HCT116 (cell line): ENCODE results near the gene MICAL1. TPM values are rescaled to one million over a fixed set of nuclear protein-coding genes. Genes with fewer than 3 reads are reported as not detected.
A peak's percentile ranks its signal among the peaks of the same experiment; 100 is the strongest.

Experiments
- ATAC-seq: fragments of 200-7000 bp; cut with Tn5 transposase; 2 replicates; pipeline ENCODE4 v1.9.1; 2020; ENCODE audit warnings: mild to moderate bottlenecking, moderate library complexity
- BruUV-seq: library from RNA; stranded (reverse); fragments of 400-500 nt; replicated peaks from 2 replicates; lab custom pipeline; 2021; lab: Mats Ljungman, UMichigan
- CTCF ChIA-PET: fragments of 300-600 bp; sonication (Branson Sonifier 250); formaldehyde crosslinking; loops from one replicate; lab custom pipeline; 2021; ENCODE audit warnings: antibody characterized with exemption; lab: Charles Lee
- POLR2A ChIA-PET: fragments of 300-600, 350-600 bp; sonication (Branson Sonifier 250); formaldehyde crosslinking; loops from one replicate; lab custom pipeline; 2021; ENCODE audit warnings: antibody characterized with exemption; lab: Charles Lee
- RAD21 ChIA-PET, 2 experiments: fragments of 300-600 bp; sonication (Branson Sonifier 250); formaldehyde crosslinking; loops; one replicate each; lab custom pipeline; 2023; ENCODE audit warnings: low total read pairs in 2 of 2; ENCODE audit not compliant: uncharacterized antibody in 2 of 2, unreplicated experiment in 2 of 2, low non-redundant PET in 1 of 2; lab: Charles Lee
- DNase-seq: peaks from one replicate; pipeline ENCODE4 v3.0.0-alpha.2; 2010; ENCODE audit warnings: low read depth, low spot score
- H2AFZ ChIP-seq: fragments of 200-600 bp; shearing (Covaris generic), sonication (generic); 2 replicates; pipeline ENCODE4 v1.6.1; 2017; ENCODE audit warnings: low read depth, mixed run types, mixed read lengths, antibody characterized with exemption, low read length; ENCODE audit not compliant: poor library complexity, severe bottlenecking
- H3K27ac ChIP-seq: 2 replicates; pipeline ENCODE4 v1.5.1; 2012; ENCODE audit warnings: low read depth, low read length
- H3K27me3 ChIP-seq: fragments of 200-600 bp; sonication (generic); 2 replicates; pipeline ENCODE4 v1.6.1; 2016; ENCODE audit warnings: mixed run types, low read length, mixed read lengths; ENCODE audit not compliant: insufficient read depth
- H3K36me3 ChIP-seq, 2 experiments: fragments of 200-500 bp in 1 of 2; fragments of 200-600 bp in 1 of 2; sonication (Bioruptor generic) in 1 of 2; sonication (generic) in 1 of 2; 2 replicates each; pipeline versions ENCODE4 v1.5.1 to v1.6.1; 2014 to 2016; ENCODE audit warnings: low read length in 2 of 2, inconsistent platforms in 1 of 2, mixed read lengths in 1 of 2, mixed run types in 1 of 2; ENCODE audit not compliant: insufficient read depth in 2 of 2, control insufficient read depth in 1 of 2
- H3K4me1 ChIP-seq, 2 experiments: fragments of 200-600 bp in 1 of 2; sonication (generic) in 1 of 2; 2 replicates each; pipeline versions ENCODE4 v1.5.1 to v1.6.1; 2012 to 2017; ENCODE audit warnings: low read length in 2 of 2, inconsistent platforms in 1 of 2, mild to moderate bottlenecking in 1 of 2, mixed read lengths in 1 of 2, mixed run types in 1 of 2, moderate library complexity in 1 of 2; ENCODE audit not compliant: insufficient read depth in 2 of 2, control insufficient read depth in 1 of 2
- H3K4me2 ChIP-seq: fragments of 200-600 bp; sonication (generic); 2 replicates; pipeline ENCODE4 v1.6.1; 2017; ENCODE audit warnings: mixed run types, low read length, mixed read lengths
- H3K4me3 ChIP-seq, 2 experiments: fragments of 200-600 bp in 1 of 2; sonication (generic) in 1 of 2; replicated peaks in 1 of 2; 2 replicates each; pipeline ENCODE4 v1.5.1; 2011 to 2016; ENCODE audit warnings: low read length in 2 of 2, control low read depth in 1 of 2, low read depth in 1 of 2, mild to moderate bottlenecking in 1 of 2, mixed read lengths in 1 of 2, mixed run types in 1 of 2
- H3K79me2 ChIP-seq: fragments of 200-600 bp; sonication (generic); 2 replicates; pipeline ENCODE4 v1.6.1; 2017; ENCODE audit warnings: mild to moderate bottlenecking, mixed run types, low read length, moderate library complexity, mixed read lengths; ENCODE audit not compliant: insufficient read depth
- H3K9ac ChIP-seq: fragments of 200-600 bp; sonication (generic); 2 replicates; pipeline ENCODE4 v1.6.1; 2016; ENCODE audit warnings: low read length, mixed read lengths
- H3K9me2 ChIP-seq: fragments of 200-600 bp; sonication (generic), shearing (Covaris generic); 2 replicates; pipeline ENCODE4 v1.6.1; 2017; ENCODE audit warnings: mixed run types, mild to moderate bottlenecking, moderate library complexity; ENCODE audit not compliant: insufficient read depth
- H3K9me3 ChIP-seq, 2 experiments: fragments of 200-500 bp in 1 of 2; fragments of 200-600 bp in 1 of 2; sonication (Bioruptor generic) in 1 of 2; sonication (generic) in 1 of 2; 2 replicates each; pipeline ENCODE4 v1.6.1; 2014 to 2017; ENCODE audit warnings: low read length in 2 of 2, mixed read lengths in 2 of 2, inconsistent platforms in 1 of 2, low read depth in 1 of 2, mild to moderate bottlenecking in 1 of 2, mixed run types in 1 of 2, moderate library complexity in 1 of 2; ENCODE audit not compliant: control insufficient read depth in 1 of 2, insufficient read depth in 1 of 2
- H4K20me1 ChIP-seq: fragments of 200-600 bp; sonication (generic), shearing (Covaris generic); 2 replicates; pipeline ENCODE4 v1.6.1; 2017; ENCODE audit warnings: mixed run types, mild to moderate bottlenecking, moderate library complexity; ENCODE audit not compliant: insufficient read depth
- EGR1 ChIP-seq: IDR thresholded peaks from 2 replicates; pipeline ENCODE4 v1.6.1; 2012; ENCODE audit warnings: low read depth
- ELF1 ChIP-seq: IDR thresholded peaks from 2 replicates; pipeline ENCODE4 v1.6.1; 2012; ENCODE audit warnings: low read depth, borderline replicate concordance
- EZH2 ChIP-seq: fragments of 200-600 bp; sonication (generic); IDR thresholded peaks from 2 replicates; pipeline ENCODE4 v1.6.1; 2017; ENCODE audit warnings: antibody characterized with exemption, mixed run types
- MAX ChIP-seq: IDR thresholded peaks from 2 replicates; pipeline ENCODE4 v1.6.1; 2012
- POLR2A ChIP-seq: IDR thresholded peaks from 2 replicates; pipeline ENCODE4 v1.7.0; 2011; ENCODE audit warnings: borderline replicate concordance; ENCODE audit not compliant: insufficient read depth, insufficient read length; ENCODE audit errors: extremely low read depth
- POLR2AphosphoS5 ChIP-seq: IDR thresholded peaks from 2 replicates; pipeline ENCODE4 v1.6.1; 2011; ENCODE audit warnings: mild to moderate bottlenecking, low read depth, low read length, moderate library complexity
- RAD21 ChIP-seq: IDR thresholded peaks from 2 replicates; pipeline ENCODE4 v1.6.1; 2012; ENCODE audit warnings: low read depth, mild to moderate bottlenecking
- SIN3A ChIP-seq: IDR thresholded peaks from 2 replicates; pipeline ENCODE4 v1.6.1; 2012; ENCODE audit warnings: low read depth
- SRF ChIP-seq: IDR thresholded peaks from 2 replicates; pipeline ENCODE4 v1.6.1; 2012; ENCODE audit warnings: low read depth
- YY1 ChIP-seq: IDR thresholded peaks from 2 replicates; pipeline ENCODE4 v1.6.1; 2011; ENCODE audit warnings: low read length, low read depth, moderate library complexity, mild to moderate bottlenecking; ENCODE audit not compliant: insufficient replicate concordance; ENCODE audit errors: extremely low read depth
- ZBTB33 ChIP-seq: IDR thresholded peaks from 2 replicates; pipeline ENCODE4 v1.6.1; 2011; ENCODE audit warnings: mild to moderate bottlenecking, low read length, moderate library complexity; ENCODE audit not compliant: insufficient replicate concordance; ENCODE audit errors: extremely low read depth
- ZFX ChIP-seq: fragments of 450-650 bp; IDR thresholded peaks from 2 replicates; pipeline ENCODE4 v1.6.1; 2017
- intact Hi-C: fragments of 100-400 bp; cut with micrococcal nuclease; formaldehyde crosslinking; loops from 2 replicates; pipeline ENCODE4 v1.10.0; 2022
- total RNA-seq: library from RNA; stranded (reverse); gene quantifications from one replicate; pipeline ENCODE4 v1.2.1, GENCODE V29; 2021; ENCODE audit not compliant: unreplicated experiment

The MICAL1 gene
- total RNA-seq, 1 experiment from 2014 or later: 23.9 TPM

GRCh38 chr6:109456710-109457561 lies 1.4 kb upstream of the MICAL1 start:
- Histone ChIP-seq H3K79me2 (no peaks in the 10 kb centered on the region), H3K4me3 (peak overlapping the region; percentile 82 to 85; a peak in 3 of 4 replicates), H3K27me3 (no peaks in the 10 kb centered on the region), H4K20me1 (no peaks in the 10 kb centered on the region), H3K9me2 (no peaks in the 10 kb centered on the region), H3K9ac (no peak overlapping the region), H3K4me1 (peaks cover 4 to 43% of the 10 kb centered on the region in 2 experiments; a peak in 3 of 4 replicates), H3K4me2 (peak overlapping the region; percentile 93), H2AFZ (no peak overlapping the region), H3K27ac (no peak overlapping the region), H3K9me3 (no peaks in the 10 kb centered on the region), H3K36me3 (peaks cover 0 to 2% of the 10 kb centered on the region in 2 experiments; a peak in 1 of 4 replicates)
- ATAC-seq (no peak), DNase-seq (no peak)
- ChIA-PET RAD21 (no interaction called here), POLR2A (no interaction called here), CTCF (interaction anchor here (1.2 kb wide), 1 partner anchor 16 kb away, joined by 3 read pairs; the partner anchor contains the start of genes PPIL6 and SMPD2)
- no TSS peak for BruUV-seq
- TF ChIP-seq SRF (no peak), RAD21 (no peak), EZH2 (no peak), ELF1 (no peak), SIN3A (no peak), EGR1 (no peak), MAX (no peak), ZBTB33 (no peak), YY1 (no peak), POLR2AphosphoS5 (no peak), POLR2A (no peak), ZFX (no peak)
- intact Hi-C loops: no loop called here
